Measurements from ENCODE around the gene IMMP2L. TPM values are rescaled to one million over a fixed set of nuclear protein-coding genes. Genes with fewer than 3 reads are reported as not detected.

IMMP2L gene
- polyA plus RNA-seq, 1 of the 3 experiments (the other 2 are of a cell fraction): 10.7 TPM

GRCh38 chr7:110885474-110885873 lies 676.8 kb downstream of the IMMP2L start:
- Histone ChIP-seq H3K4me1 (ENCODE audit: control insufficient read depth in 1 of 2, insufficient read depth in 2 of 2, low read depth in 1 of 2, low read length in 1 of 2) (peaks cover 0 to 7% of the 10 kb centered on the region in 2 experiments; a peak in 2 of 4 replicates), H2AFZ (ENCODE audit: low read depth) (no peak overlapping the region), H3K79me2 (ENCODE audit: insufficient read depth) (no peaks in the 10 kb centered on the region), H3K4me3 (ENCODE audit: low read depth in 2 of 2, low read length in 1 of 2) (no peak overlapping the region), H3K9ac (no peak overlapping the region), H3K27me3 (ENCODE audit: insufficient read depth) (no peaks in the 10 kb centered on the region), H4K20me1 (ENCODE audit: insufficient read depth) (no peaks in the 10 kb centered on the region), H3K9me3 (no peaks in the 10 kb centered on the region), H3K9me2 (no peaks in the 10 kb centered on the region), H3K27ac (ENCODE audit: low read depth in 2 of 2, low read length in 1 of 2) (no peak overlapping the region), H3F3A (replicated peaks; ENCODE audit: insufficient read depth) (no peaks in the 10 kb centered on the region), H3K4me2 (no peak overlapping the region), H3K36me3 (replicated peaks in 1 of 2; ENCODE audit: control insufficient read depth in 1 of 2, insufficient read depth in 2 of 2, low read length in 1 of 2) (no peaks in the 10 kb centered on the region)
- ChIA-PET CTCF (interaction anchor here (0.6 to 2.1 kb wide), 2 partner anchors 10 to 320 kb away, joined by 3 to 6 read pairs; no protein-coding TSS in a partner anchor), POLR2A (no interaction called here)
- WGBS (ENCODE audit: low lambda C conversion rate): 76% methylated on average over 4 of the region's 4 CpGs
- no peak for DNase-seq
- TF ChIP-seq SMC3 (IDR thresholded peaks at IDR 0.05; ENCODE audit: low read depth, low read length): no peak
- no peak for TF ChIP-seq NRF1 (IDR thresholded peaks at IDR 0.05; ENCODE audit: low read depth, low read length)
- no peak for TF ChIP-seq TEAD4 (IDR thresholded peaks at IDR 0.05; ENCODE audit: borderline replicate concordance, insufficient read depth)
- no peak for TF ChIP-seq FOXM1 (IDR thresholded peaks at IDR 0.05; ENCODE audit: low read depth)
- no peak for TF ChIP-seq NFIC (IDR thresholded peaks at IDR 0.05; ENCODE audit: borderline replicate concordance)

- CTCF ChIA-PET: no interaction called here
Measured at GRCh38 chr7:110881721-110882120, 680.6 kb downstream of the IMMP2L start.

More at GRCh38 chr7:110881721-110882120, 680.6 kb downstream of the IMMP2L start:
- no peak overlapping the region for H3K4me2 ChIP-seq
- H3K9me2 ChIP-seq: no peaks in the 10 kb centered on the region
- DNase-seq: no peak
- H3K36me3 ChIP-seq (replicated peaks in 1 of 2; ENCODE audit: control insufficient read depth in 1 of 2, insufficient read depth in 2 of 2, low read length in 1 of 2): no peaks in the 10 kb centered on the region
- POLR2A ChIA-PET: no interaction called here
- H3K9me3 ChIP-seq: no peaks in the 10 kb centered on the region
- TF ChIP-seq RXRA (IDR thresholded peaks at IDR 0.05; ENCODE audit: borderline replicate concordance, low read depth) (no peak), GABPA (IDR thresholded peaks at IDR 0.05; ENCODE audit: low read depth) (no peak), CTCF (IDR thresholded peaks at IDR 0.05) (no peak), NRF1 (IDR thresholded peaks at IDR 0.05; ENCODE audit: low read depth, low read length) (no peak), YY1 (IDR thresholded peaks at IDR 0.05; ENCODE audit: low read depth) (no peak), EP300 (IDR thresholded peaks at IDR 0.05; ENCODE audit: borderline replicate concordance in 1 of 2, low read depth in 1 of 2, low read length in 1 of 2) (no peak)
- TF ChIP-seq, protein P1, sequence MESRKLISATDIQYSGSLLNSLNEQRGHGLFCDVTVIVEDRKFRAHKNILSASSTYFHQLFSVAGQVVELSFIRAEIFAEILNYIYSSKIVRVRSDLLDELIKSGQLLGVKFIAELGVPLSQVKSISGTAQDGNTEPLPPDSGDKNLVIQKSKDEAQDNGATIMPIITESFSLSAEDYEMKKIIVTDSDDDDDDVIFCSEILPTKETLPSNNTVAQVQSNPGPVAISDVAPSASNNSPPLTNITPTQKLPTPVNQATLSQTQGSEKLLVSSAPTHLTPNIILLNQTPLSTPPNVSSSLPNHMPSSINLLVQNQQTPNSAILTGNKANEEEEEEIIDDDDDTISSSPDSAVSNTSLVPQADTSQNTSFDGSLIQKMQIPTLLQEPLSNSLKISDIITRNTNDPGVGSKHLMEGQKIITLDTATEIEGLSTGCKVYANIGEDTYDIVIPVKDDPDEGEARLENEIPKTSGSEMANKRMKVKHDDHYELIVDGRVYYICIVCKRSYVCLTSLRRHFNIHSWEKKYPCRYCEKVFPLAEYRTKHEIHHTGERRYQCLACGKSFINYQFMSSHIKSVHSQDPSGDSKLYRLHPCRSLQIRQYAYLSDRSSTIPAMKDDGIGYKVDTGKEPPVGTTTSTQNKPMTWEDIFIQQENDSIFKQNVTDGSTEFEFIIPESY (IDR thresholded peaks at IDR 0.05; ENCODE audit: borderline replicate concordance, low read depth): no peak
- no peak overlapping the region for H3K4me3 ChIP-seq (ENCODE audit: low read depth in 2 of 2, low read length in 1 of 2)
- 84% methylated on average over 2 of the region's 2 CpGs for WGBS (ENCODE audit: low lambda C conversion rate)
- no peak overlapping the region for H2AFZ ChIP-seq (ENCODE audit: low read depth)
- H4K20me1 ChIP-seq (ENCODE audit: insufficient read depth): no peaks in the 10 kb centered on the region
- no peaks in the 10 kb centered on the region for H3K79me2 ChIP-seq (ENCODE audit: insufficient read depth)
- H3K27me3 ChIP-seq (ENCODE audit: insufficient read depth): no peaks in the 10 kb centered on the region
- no peaks in the 10 kb centered on the region; a peak in 2 of 4 replicates for H3K4me1 ChIP-seq (ENCODE audit: control insufficient read depth in 1 of 2, insufficient read depth in 2 of 2, low read depth in 1 of 2, low read length in 1 of 2)
- H3K27ac ChIP-seq (ENCODE audit: low read depth in 2 of 2, low read length in 1 of 2): no peak overlapping the region
- no peaks in the 10 kb centered on the region for H3F3A ChIP-seq (replicated peaks; ENCODE audit: insufficient read depth)
- no peak overlapping the region for H3K9ac ChIP-seq

All from SK-N-SH (cell line).